NK-92 (cell line): ENCODE data around the gene SSTR5.
"Not testable (repeated sequence)": the region's sequence is repeated elsewhere in the genome, so short reads cannot be mapped to it uniquely, and the experiment has no call there.

Experiments
- DNase-seq: peaks from one replicate; lab custom pipeline; 2025; ENCODE audit not compliant: unreplicated experiment; lab: John Stamatoyannopoulos, UW

SSTR5 gene

DNA sequence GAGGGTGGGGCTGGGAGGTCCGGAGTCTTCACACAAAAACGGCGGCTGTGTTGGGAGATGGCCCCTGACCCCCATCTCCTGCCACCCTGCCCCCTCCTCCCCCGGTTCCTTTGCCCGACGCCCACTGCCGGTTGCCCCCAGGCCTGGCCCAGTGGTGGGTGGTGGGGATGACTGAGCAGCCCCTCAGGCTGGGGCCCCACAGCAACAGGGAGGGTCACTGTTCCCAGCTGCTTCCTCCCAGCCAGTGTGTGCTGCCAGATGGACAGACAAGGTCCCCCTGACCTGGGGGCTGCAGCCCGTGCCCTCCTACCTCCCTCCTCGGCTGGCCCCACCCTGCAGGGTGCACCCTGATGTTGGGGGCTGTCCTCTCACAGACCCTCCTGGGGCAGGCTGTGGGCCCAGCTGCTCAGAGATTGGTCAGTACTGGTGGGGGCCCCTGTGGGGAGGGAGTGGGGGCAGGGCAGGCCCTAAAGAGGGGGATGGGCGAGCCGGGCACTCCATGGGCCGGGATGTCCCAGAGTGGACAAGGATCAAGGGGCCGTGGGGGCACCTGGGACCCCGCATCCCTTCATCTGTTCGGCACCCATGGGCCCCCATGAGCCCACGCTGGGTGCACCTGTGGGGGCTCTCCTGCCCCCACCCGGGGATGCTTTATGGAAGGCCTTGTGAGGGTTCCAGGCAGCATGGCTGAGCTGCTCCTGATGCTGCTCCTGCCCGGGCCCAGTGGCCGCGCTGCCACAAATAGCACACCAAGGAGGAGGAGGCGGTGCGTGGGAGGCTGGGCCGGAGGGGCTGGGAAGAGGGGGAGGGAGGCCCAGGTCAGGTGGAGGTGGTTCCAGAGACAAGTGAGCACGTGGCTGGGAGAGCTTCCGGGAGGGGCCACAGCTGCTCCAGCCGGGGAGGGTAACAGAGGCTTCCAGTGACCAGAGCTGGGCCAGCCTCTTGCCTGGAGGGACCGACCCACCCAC is 18.4 kb downstream of the SSTR5 start:
- no peak for DNase-seq

- no peak for DNase-seq
Measured at GRCh38 chr16:1091992-1092552, 19.5 kb downstream of the SSTR5 start.

DNA sequence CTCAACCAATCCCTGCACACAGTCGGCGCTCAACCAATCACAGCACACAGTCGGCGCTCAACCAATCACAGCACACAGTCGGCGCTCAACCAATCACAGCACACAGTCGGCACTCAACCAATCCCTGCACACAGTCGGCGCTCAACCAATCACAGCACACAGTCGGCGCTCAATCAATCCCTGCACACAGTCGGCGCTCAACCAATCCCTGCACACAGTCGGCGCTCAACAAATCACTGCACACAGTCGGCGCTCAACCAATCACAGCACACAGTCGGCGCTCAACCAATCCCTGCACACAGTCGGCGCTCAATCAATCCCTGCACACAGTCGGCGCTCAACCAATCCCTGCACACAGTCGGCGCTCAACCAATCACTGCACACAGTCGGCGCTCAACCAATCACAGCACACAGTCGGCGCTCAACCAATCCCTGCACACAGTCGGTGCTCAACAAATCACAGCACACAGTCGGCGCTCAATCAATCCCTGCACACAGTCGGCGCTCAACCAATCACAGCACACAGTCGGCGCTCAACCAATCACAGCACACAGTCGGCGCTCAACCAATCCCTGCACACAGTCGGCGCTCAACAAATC is 20.2 kb downstream of the SSTR5 start:
- DNase-seq, result not testable (repeated sequence)

- DNase-seq, result no peak
Measured at GRCh38 chr16:1093284-1094123, 21.0 kb downstream of the SSTR5 start.

DNA sequence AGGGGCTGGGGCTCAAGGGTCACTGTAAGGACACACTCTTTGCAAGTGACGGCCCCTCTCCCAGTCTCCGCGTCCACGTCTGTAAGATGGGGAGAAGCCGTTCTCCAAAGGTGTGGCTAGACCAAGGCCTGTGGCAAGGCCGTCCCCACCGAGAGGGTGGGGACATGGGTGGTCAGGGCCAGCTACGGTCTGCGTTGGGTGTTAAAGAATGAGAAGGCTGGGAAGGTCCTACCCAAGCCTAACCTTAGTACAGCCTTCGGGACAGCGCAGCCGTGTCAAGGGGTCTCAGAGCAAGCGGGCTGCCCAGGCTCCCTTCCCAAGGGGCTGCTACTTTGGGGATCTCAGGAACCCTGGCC is 21.6 kb downstream of the SSTR5 start:
- DNase-seq, result no peak

DNA sequence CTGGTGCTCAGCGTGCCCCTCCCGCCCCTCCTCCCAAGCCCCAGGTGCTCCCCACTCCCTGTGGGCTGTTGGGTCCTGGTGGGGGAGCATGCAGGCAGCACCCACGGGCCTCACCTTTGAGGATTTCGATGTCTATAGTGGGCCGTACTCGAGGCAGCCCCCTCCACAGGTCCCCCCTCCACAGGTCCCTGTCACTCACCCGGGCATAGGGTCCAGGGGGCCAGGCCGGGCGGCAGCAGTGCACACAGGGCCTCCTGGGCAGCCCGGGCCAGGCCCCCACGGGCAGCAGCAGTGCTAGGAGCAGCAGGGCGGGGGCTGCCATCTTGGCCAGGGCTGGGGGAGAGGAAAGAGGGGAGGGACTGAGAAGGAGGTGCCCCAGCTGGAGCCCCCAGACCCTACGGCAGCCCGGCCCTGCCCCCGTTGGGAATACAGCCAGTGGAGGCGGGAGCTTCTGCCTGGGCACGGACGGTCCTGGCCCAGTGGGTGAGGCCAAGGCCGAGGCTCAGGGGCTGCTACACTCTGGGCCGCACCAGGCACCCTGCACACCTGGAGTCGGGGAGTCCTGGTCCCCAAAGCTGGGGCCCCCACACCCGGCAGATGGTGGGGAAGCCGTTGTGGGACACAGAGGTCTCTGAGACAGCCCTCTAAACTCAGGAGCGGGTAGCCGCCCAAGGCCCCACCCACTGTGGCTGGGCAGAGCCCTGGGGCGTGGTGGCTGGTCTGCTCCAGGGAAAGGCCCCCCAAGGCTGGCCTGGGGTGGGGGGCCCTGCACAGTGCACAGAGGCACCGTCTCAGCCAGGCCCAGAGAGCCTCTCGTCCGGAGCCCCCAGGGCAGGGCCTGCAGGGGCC is 22.3 kb downstream of the SSTR5 start:
- DNase-seq, result no peak

GRCh38 chr16:1095450-1096168 is 23.1 kb downstream of the SSTR5 start:
- DNase-seq, result no peak

- DNase-seq, result no peak
Measured at GRCh38 chr16:1096169-1097082, 23.9 kb downstream of the SSTR5 start, which contains the start of gene C1QTNF8. C1QTNF8 (minus strand) TSS chr16:1096244; CDS start chr16:1094922, 1,322 bp downstream.

- no peak for DNase-seq
Measured at GRCh38 chr16:1097156-1097555, 24.6 kb downstream of the SSTR5 start.

- DNase-seq, result no peak
Measured at GRCh38 chr16:1097800-1098199, 25.3 kb downstream of the SSTR5 start.

DNA sequence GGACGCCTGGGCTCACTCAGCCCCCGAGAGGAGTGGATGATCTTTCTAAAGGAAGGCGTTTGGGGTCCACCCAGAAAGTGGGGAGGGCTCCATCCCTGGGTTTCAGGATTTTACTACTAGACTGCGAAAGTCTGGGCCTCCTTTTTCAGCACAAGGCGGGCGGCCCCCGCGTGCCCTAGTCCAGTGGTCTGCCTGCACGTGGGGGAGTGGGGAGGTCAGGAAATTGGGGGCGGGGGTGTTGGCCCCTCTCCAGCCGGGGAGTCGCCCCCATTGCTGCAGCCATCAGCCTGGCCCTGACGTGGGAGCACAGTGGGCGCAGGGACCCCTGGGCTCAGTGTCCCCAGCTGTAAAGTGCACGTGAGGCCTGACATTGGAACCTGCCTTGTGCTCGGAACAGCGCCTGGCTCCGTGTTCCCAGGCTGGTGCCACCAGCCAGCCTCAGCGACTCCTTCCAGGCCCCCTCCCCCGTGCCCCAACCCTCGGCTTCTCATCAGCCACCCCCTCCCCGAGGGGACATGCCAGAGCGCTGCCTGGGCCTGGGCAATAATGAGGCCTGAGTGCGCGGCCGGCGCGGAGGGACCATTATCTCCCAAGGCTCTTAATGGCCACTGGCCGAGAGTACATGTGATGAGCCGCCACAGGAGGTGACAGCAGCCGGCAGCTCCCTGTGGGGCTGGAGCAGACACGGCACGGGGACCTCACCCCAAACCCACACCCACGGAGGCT is 25.9 kb downstream of the SSTR5 start:
- DNase-seq, result no peak

- no peak for DNase-seq
Measured at GRCh38 chr16:1099189-1100083, 26.9 kb downstream of the SSTR5 start.

GRCh38 chr16:1100084-1100800 is 27.7 kb downstream of the SSTR5 start:
- no peak for DNase-seq

DNA sequence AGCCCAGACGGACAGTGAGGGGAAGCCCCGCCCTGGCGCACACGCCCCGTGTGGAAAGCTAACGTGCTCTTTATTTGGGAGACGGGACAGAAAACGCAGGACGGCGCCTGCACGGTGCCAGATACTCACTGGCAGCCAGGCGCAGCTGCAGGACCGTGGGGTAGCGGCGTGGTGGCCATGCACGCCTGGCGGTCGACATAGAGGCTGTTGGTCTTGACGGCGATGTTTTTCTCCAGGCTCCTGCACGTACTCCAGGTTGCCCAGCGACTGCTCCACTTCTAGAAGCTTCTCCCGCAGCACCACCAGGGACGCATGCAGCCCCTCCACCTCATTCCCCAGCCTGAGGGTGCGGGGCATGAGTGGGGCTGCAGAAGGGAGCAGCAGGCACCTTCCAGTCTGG is 28.6 kb downstream of the SSTR5 start:
- no peak for DNase-seq

DNA sequence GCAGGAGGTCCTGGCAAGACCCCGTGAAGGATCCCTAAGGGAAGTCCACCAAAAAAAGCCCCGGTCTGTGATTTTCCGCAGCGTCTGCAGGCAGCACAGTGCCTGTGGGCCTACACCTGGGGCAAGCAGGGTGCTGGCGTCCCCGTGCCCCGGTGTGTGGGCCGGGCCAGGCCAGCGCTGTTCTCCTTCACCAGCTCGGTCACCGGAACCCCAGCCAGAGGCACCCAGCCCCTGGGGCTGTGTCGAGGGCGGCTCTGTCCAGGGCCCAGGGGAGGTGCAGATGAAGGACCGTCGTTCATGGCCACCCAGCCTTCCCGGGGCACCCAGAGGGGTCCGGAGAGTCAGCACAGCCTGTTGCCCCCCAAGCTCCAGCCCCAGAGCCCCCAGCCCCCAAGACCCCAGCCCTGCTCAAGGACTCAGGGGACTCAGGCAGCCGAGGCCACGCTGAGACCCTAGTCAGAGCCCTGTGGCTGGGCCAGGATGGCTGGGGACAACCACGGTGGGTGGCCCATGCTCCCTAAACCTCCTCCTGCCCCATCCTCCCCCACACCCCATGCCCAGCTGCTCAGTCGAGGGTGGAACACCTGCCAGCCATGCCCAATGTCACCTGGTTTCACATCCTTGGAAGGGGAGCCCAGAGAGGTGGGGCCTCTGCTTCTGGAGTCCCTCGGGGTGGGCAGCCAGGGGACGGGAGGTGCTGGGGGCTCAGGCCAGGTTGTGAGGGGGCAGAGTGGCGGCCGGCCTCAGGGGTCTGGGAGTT is 29.2 kb downstream of the SSTR5 start:
- DNase-seq, result no peak

DNA sequence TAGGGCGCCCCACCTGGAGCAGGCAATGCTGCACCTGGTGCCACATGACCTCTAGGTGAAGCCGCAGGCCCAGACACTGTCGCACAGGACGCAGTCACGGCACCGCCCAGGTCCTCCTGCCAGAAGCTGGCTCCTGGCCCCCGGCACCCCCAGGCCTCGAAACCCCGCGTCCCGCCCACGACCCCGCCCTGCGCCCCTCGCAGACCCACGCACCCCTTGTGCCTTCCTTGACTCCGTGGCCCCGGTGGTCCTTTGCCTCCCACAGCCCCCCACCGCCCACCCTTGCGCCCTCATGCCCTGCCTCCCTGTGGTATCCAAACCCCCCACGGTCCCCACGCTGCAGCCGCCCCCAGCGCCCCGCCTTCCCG is 29.8 kb downstream of the SSTR5 start:
- DNase-seq, result no peak
